GM12892 (cell line): ENCODE measurements around the gene TRIO.

ENCODE experiments used
- POLR2A ChIP-seq: IDR thresholded peaks from 2 replicates; pipeline ENCODE4 v1.6.1; 2011; ENCODE audit warnings: low read depth, low read length, control low read depth
- POLR2AphosphoS5 ChIP-seq: IDR thresholded peaks from 2 replicates; pipeline ENCODE4 v1.6.1; 2011; ENCODE audit warnings: low read depth, low read length, control low read depth
- TAF1 ChIP-seq: IDR thresholded peaks from 2 replicates; pipeline ENCODE4 v1.6.1; 2011; ENCODE audit warnings: low read depth, mild to moderate bottlenecking, control low read depth, low read length, borderline replicate concordance

GRCh38 chr5:14252793-14253192, 109.7 kb downstream of the TRIO start:
- TF ChIP-seq TAF1 (no peak), POLR2A (no peak), POLR2AphosphoS5 (no peak)
